ENCODE data around the gene RGS5.

DNA sequence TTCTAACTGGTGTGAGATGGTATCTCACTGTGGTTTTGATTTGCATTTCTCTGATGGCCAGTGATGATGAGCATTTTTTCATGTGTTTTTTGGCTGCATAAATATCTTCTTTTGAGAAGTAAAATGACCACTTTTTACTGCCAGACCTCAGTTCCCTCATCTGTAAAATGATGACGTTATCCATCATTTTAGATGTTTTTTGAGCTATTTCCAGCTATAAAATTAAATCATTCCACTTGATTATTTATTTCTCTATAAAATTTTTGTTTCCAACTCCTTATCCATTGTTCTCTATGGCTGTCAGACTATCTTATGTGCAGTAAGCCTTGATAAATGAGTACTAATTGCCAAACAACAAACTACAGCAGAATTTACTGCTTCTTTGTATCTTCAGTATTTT is 33.2 kb downstream of the RGS5 start:
- TF ChIP-seq, protein P1, sequence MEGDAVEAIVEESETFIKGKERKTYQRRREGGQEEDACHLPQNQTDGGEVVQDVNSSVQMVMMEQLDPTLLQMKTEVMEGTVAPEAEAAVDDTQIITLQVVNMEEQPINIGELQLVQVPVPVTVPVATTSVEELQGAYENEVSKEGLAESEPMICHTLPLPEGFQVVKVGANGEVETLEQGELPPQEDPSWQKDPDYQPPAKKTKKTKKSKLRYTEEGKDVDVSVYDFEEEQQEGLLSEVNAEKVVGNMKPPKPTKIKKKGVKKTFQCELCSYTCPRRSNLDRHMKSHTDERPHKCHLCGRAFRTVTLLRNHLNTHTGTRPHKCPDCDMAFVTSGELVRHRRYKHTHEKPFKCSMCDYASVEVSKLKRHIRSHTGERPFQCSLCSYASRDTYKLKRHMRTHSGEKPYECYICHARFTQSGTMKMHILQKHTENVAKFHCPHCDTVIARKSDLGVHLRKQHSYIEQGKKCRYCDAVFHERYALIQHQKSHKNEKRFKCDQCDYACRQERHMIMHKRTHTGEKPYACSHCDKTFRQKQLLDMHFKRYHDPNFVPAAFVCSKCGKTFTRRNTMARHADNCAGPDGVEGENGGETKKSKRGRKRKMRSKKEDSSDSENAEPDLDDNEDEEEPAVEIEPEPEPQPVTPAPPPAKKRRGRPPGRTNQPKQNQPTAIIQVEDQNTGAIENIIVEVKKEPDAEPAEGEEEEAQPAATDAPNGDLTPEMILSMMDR (IDR thresholded peaks at IDR 0.05) = no peak
- TF ChIP-seq POLR2A (IDR thresholded peaks at IDR 0.05) = no peak
